NCI-H510A (cell line): ENCODE data around the gene DALRD3.

Experiments
- DNase-seq: peaks from one replicate; lab custom pipeline; 2025; lab: John Stamatoyannopoulos, UW

The DALRD3 gene

DNA sequence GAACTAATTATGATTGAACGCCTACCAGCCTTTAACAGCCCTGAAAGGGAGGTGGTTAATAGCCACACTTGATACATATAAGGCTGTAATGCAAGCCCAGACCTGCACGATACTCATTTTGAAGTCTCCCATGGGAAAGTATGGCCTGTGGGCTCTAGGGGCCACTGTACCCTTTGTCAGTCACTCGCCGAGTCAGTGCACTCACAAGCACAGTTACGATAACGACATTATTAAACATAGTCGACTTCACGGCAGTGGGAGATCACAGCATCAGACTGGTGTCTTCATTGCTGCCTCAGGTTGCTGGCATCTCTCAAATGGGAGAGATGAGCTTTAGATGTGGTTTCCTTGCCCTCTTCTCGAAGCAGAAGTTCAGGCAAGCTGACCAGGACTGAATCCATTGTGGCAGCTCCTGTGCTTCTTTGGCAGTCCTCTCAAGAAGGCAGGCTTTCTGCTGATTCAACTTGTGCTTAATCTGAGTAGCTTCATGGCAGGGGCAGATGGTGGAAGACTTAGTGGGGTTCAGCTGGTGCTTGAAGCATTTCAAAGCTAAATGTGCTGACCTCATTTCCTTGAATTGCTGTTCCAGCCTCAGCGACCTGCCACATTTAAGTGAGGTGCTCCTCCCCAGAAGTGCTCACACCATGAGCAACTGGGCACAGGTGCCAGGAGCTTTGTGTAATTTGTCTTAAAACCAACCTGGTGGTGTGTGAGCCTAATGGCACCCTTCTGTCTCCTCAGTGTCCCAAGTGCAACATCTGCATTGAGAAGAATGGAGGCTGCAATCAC lies 44.1 kb downstream of the DALRD3 start:
- no peak for DNase-seq

DNA sequence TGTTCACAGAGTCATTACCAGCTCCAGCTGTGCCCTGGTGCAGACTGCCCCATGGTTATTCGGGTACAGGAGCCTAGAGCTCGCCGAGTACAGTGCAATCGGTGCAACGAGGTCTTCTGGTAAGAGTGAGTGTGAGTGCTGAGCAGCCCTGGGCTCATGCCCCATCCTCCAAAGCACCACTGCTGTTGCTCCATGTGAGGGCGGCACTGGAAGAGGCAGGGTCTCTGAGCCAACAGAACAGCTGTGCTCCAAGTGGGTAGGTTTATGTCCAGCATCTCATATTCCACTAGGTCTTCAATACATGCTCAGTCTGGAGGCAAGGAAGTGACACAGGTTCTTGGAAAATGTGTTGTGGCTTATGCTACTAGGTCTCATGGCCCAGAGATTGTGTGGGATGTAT lies 47.8 kb downstream of the DALRD3 start:
- DNase-seq, result no peak

DNA sequence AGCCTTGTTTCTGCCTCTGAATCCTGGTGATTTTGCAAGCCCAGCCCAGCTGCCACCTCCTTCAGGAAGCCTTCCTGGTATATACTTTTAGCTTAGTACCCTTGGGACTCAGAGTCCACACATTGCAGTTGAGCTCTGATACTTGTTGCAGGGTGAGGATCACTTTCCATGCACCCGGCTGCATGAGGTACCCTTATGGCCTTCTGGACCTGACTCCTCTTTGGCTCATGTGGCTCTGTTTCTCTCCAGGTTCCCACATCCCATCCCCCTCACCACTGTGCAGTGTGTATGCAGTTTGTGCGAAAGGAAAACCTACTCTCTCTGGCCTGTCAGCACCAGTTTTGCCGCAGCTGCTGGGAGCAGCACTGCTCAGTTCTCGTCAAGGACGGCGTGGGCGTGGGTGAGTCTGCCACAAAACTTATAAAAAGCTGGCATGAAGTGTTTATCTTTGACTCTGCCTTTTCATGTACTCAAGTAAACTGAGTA lies 51.5 kb downstream of the DALRD3 start:
- DNase-seq, result no peak

DNA sequence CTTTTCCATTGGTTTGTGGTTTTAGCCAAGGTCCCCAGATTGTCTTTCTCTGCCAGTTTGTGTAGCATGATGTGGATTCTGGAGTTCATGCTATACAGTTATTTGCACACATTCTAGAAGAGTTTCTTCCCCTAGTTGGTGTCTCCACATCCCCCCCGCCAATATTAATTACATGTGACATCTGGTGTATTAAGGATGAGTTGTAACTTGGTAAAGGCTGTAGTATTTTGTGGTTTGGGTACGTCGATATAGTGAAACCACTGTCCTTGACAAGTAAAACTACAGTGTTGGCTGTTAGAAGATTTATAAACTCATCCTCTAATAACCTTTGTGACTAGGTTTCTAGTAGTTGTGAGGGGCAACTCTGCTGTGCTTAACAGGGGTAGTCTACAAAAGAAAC lies 52.0 kb downstream of the DALRD3 start:
- no peak for DNase-seq
